Ovary (tissue), 9 donors: ENCODE data around the gene STXBP1. TPM values are rescaled to one million over a fixed set of nuclear protein-coding genes. Genes with fewer than 3 reads are reported as not detected.

Experiments
- DNase-seq, 5 donors: peaks; one replicate each; pipeline ENCODE4 v3.0.0-alpha.2; 2019 to 2020
- H3K27ac ChIP-seq, 2 donors: fragments of 200-600 bp; one replicate each; pipeline versions ENCODE4 v1.5.1 to v1.8.0; 2019 to 2022
- H3K27me3 ChIP-seq: fragments of 200-600 bp; one replicate; pipeline ENCODE4 v1.8.0; 2022
- H3K36me3 ChIP-seq: fragments of 200-600 bp; sonication (generic); one replicate; pipeline ENCODE4 v1.5.1; 2019
- H3K4me1 ChIP-seq: one replicate; pipeline ENCODE4 v1.8.1; 2013; ENCODE audit warnings: mild to moderate bottlenecking, moderate library complexity; ENCODE audit not compliant: insufficient read depth
- H3K4me3 ChIP-seq: fragments of 200-600 bp; sonication (generic); one replicate; pipeline ENCODE4 v1.5.1; 2017
- H3K9me3 ChIP-seq, 2 donors: fragments of 200-600 bp in 1 of 2; sonication (generic) in 1 of 2; one replicate each; pipeline versions ENCODE4 v1.5.1 to v1.8.1; 2013 to 2019; ENCODE audit warnings: mild to moderate bottlenecking in 1 of 2, moderate library complexity in 1 of 2
- CTCF ChIP-seq, 3 donors: fragments of 450-650 bp in 2 of 3; fragments of 200-600 bp in 1 of 3; IDR thresholded peaks; one replicate each; pipeline versions ENCODE4 v1.5.1 to v1.8.0; 2016 to 2022; ENCODE audit warnings: antibody characterized with exemption in 3 of 3, mild to moderate bottlenecking in 1 of 3
- EP300 ChIP-seq: sonication (generic); formaldehyde crosslinking; IDR thresholded peaks from one replicate; pipeline ENCODE4 v1.6.1; 2017; ENCODE audit warnings: antibody characterized with exemption
- POLR2A ChIP-seq: fragments of 450-650 bp; IDR thresholded peaks from one replicate; pipeline ENCODE4 v1.6.1; 2017; ENCODE audit warnings: antibody characterized with exemption, mild to moderate bottlenecking, moderate library complexity
- WGBS, 3 donors: extraction: QIAGEN DNeasy Blood & Tissue Kit in 1 of 3; methylation state at CpG; one replicate each; pipeline versions ENCODE4 v1.1.5 to v1.1.7; 2013 to 2017; 5-methylcytosine and 5-hydroxymethylcytosine counted together
- intact Hi-C, 4 donors: fragments of 100-400 bp; cut with DNase I; formaldehyde crosslinking; loops; one replicate each; pipeline versions ENCODE4 v1.11.0 to v1.15.1; 2022 to 2023
- polyA plus RNA-seq, 2 donors: library from polyadenylated mRNA; stranded (reverse); fragments of 200-250 nt in 1 of 2; fragments of 350-450 nt in 1 of 2; fragmentation: Illumina TruSeq in 1 of 2; extraction: RNeasy Lipid Tissue Mini Kit (QIAGEN cat#74804) in 1 of 2; gene quantifications; one replicate each; pipeline ENCODE4 v1.2.3, GENCODE V29; 2013 to 2014
- total RNA-seq, 7 donors: library from RNA; depleted of rRNA in 2 of 7; stranded (reverse); fragments of >200 nt in 2 of 7; fragmentation: NEBNext Ultra II Directional in 3 of 7; extraction: Animal tissue kit (Norgen Biotek cat#: 25700) in 3 of 7; gene quantifications; one replicate each; pipeline versions ENCODE4 v1.1.0 to v1.2.4, GENCODE V29; 2016 to 2023
- donor health status: DM: no; HTN: no; CAD: no; lungs with moderate emphysema.
- donor health status: DM: no; HTN: no; CAD: no.
- donor health status: Bipolar disorder and iron deficiency.
- donor health status: DM: yes; HTN: yes; CAD: no.
- donor health status: DM: no; HTN: no; CAD: no.
- donor health status: DM: yes; HTN: yes; CAD: no.

Gene STXBP1
- total and polyA plus RNA-seq, 9 donors = 18.8 to 102 (median 75.7) TPM

GRCh38 chr9:127565231-127565630 is 46.8 kb upstream of the STXBP1 start:
- 92 to 93% (median 92%) methylated on average over 11 of the region's 11 CpGs for WGBS, 3 donors
- no peak overlapping the region for H3K4me3 ChIP-seq
- no peak for TF ChIP-seq EP300
- TF ChIP-seq POLR2A = no peak
- TF ChIP-seq CTCF (IDR thresholded peaks at IDR 0.05) = no peak
- no peaks in the 10 kb centered on the region for H3K27me3 ChIP-seq
- H3K4me1 ChIP-seq = peaks cover 22% of the 10 kb centered on the region
- H3K9me3 ChIP-seq = no peaks in the 10 kb centered on the region
- no peaks in the 10 kb centered on the region for H3K36me3 ChIP-seq
- no peak for DNase-seq
- no peak overlapping the region for H3K27ac ChIP-seq
- intact Hi-C loops = no loop called here

- peak overlapping the region; percentile 81 to 82 for H3K27ac ChIP-seq
- no peak for TF ChIP-seq EP300
- no peak for TF ChIP-seq CTCF (IDR thresholded peaks at IDR 0.05)
- TF ChIP-seq POLR2A = no peak
- H3K4me3 ChIP-seq = no peak overlapping the region
- DNase-seq = no peak
- intact Hi-C loops = no loop called here
- no peaks in the 10 kb centered on the region for H3K27me3 ChIP-seq
- H3K9me3 ChIP-seq = no peaks in the 10 kb centered on the region
- H3K4me1 ChIP-seq = peaks cover 19% of the 10 kb centered on the region
- 37 to 43% (median 40%) methylated on average over 11 of the region's 11 CpGs for WGBS, 3 donors
- H3K36me3 ChIP-seq = no peaks in the 10 kb centered on the region
These were observed 45.6 kb upstream of the STXBP1 start for GRCh38 chr9:127566351-127567001.

- Histone ChIP-seq H3K36me3 (no peaks in the 10 kb centered on the region), H3K4me3 (peak overlapping the region; percentile 65), H3K27ac (peak overlapping the region; percentile 81 to 82), H3K9me3 (no peaks in the 10 kb centered on the region), H3K27me3 (no peaks in the 10 kb centered on the region), H3K4me1 (peaks cover 18% of the 10 kb centered on the region)
- intact Hi-C loops = no loop called here
- TF ChIP-seq POLR2A = no peak
- no peak for TF ChIP-seq CTCF (IDR thresholded peaks at IDR 0.05)
- no peak for TF ChIP-seq EP300
- DNase-seq = peak; percentile 41 to 58 (median 53)
- 3 to 5% (median 5%) methylated on average over 16 of the region's 16 CpGs for WGBS, 3 donors
These were observed 44.9 kb upstream of the STXBP1 start for GRCh38 chr9:127567035-127567729.

- TF ChIP-seq CTCF (IDR thresholded peaks at IDR 0.05) (no peak), EP300 (no peak), POLR2A (no peak)
- H3K27me3 ChIP-seq = no peaks in the 10 kb centered on the region
- H3K4me3 ChIP-seq = peak overlapping the region; percentile 65
- no peaks in the 10 kb centered on the region for H3K36me3 ChIP-seq
- WGBS, 3 donors = 1 to 5% (median 2%) methylated on average over 31 to 36 of the region's 36 CpGs
- no peaks in the 10 kb centered on the region for H3K9me3 ChIP-seq
- H3K27ac ChIP-seq = peak overlapping the region; percentile 81 to 82
- H3K4me1 ChIP-seq = peaks cover 13% of the 10 kb centered on the region
- peak in 4 of 5 donors; percentile 37 to 64 (median 57) for DNase-seq
- intact Hi-C loops = no loop called here
These were observed 44.1 kb upstream of the STXBP1 start for GRCh38 chr9:127567730-127568617.
